GM11168 (cell line): ENCODE results near the gene FGD4.

Experiments used
- in situ Hi-C: fragments of 300-500 bp; cut with MboI; formaldehyde crosslinking; loops from one replicate; pipeline ENCODE4 v1.12.0; 2022; ENCODE audit warnings: low sequenced_read_pairs; ENCODE audit not compliant: unreplicated experiment

FGD4 gene

DNA sequence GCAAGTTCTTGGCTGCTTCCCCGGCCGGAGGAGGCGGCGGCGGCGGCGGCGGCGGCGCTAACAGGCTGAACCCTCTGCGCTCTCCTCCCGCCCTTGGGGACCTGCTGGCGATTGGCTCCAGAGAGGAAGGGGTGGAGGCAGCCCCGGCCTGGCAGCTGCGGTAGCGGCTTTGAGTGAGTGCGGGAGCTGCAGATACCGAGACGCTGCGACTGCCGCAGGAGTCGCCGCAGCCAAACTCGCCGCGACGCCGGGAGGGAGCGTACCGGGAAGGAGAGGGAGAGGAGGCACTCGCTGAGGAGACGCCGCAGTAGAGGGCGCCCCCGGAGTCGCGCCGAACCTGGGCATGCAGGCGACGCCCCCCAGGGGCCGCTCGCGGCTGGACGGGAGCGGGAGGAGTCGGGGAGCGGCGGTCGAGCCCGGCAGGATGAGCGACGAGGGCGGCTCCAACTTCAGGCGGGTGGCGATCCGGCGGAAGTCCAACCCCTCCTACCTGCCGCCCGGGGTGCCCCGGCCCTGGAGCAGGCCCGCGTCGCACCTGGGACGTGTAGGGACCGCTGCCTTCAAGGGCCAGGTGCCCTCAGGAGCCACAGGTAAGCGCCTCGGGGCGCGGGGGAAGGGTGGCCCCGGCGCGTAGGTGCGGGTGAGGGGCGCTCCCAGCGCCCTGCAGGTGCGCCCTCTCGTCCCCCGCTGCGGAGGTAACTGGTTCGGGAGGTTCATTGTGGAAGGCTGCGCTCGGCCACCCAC, at the start of gene FGD4:
TSS of gene FGD4 (plus strand) at position 189 of the 744 bp plus-strand sequence.
- in situ Hi-C loops: no loop called here

DNA sequence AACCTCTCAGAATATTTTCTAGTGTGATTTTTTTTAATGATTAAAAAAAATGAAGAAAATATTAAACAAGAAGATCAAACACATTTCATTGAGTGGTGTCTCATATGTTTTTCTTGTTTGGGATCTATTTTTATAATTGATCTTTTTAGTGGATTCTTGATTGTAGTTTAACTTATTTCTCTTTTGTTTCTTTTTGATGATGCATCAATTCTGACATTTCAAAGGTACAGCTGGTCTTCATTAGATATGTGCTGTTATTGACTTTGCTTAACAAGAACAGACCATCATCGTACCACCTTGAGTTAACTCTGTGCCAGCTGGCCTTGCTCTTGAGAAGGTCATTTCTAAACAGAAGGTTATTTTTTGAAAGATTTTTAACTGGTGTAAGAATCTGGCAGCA, 45.8 kb upstream of the FGD4 start:
- in situ Hi-C loops: no loop called here

DNA sequence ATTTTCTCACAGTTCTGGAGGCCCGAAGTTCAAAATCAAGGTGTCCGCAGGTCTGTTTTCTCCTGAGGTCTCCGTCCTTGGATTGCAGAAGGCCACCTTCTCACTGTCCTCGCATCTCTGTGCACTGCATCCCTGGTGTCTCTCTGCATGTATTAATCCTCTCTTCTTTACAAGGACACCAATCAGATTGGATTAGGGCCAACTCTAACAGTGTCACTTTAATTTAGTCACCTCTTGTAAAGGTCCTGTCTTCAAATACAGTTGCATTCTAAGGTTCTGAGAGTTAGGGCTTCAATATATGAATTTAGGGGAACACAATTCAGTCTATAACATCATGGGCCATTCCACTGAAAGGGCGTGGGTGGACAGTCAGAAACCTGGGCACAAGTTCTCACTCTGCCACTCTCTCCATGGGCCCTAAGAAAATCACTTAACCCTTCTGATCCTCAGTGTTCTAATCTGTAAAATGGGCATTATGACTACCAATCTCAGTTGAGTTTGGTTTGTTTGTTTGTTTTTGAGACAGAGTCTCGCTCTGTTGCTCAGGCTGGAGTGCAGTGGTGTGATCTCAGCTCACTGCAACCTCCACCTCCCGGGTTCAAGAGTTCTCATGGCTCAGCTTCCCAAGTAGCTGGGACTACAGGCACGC, 41.6 kb upstream of the FGD4 start:
- in situ Hi-C loops: no loop called here

DNA sequence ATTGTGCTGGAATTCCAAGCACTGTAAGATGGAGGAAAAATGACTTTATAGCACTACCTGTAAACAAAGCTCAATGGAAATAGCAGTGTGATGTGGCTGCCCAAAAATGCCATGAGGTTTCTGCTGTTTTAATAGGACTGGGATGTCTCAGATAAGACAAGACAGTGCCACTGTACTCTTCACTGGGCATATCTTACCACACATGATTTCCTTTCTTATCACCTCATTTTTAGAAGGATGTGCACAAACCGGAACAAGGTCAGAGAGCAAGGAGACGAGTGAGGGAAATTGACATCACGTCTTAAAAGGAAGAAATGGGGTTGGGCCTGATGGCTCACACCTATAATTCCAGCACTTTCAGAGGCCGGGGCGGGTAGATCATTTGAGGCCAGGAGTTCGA, 38.4 kb upstream of the FGD4 start:
- in situ Hi-C loops: no loop called here

DNA sequence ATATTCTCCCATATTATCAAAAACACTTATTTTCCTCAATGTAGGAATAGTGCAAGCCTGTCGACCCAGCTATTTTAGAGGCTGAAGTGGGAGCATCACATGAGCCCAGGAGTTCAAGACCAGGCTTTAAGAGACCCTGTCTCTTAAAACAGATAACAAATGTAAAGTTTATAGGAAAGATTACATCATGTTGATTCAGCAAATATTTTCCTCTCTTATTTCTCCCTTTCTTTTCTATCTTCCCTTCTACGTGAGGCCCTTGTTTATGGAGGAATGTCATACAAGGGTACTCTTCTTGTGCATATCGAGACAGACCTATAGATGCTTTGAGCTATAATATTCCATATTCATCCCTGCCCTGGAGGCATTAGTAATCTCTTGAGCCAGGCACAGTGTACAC, 36.5 kb upstream of the FGD4 start:
- in situ Hi-C loops: no loop called here

DNA sequence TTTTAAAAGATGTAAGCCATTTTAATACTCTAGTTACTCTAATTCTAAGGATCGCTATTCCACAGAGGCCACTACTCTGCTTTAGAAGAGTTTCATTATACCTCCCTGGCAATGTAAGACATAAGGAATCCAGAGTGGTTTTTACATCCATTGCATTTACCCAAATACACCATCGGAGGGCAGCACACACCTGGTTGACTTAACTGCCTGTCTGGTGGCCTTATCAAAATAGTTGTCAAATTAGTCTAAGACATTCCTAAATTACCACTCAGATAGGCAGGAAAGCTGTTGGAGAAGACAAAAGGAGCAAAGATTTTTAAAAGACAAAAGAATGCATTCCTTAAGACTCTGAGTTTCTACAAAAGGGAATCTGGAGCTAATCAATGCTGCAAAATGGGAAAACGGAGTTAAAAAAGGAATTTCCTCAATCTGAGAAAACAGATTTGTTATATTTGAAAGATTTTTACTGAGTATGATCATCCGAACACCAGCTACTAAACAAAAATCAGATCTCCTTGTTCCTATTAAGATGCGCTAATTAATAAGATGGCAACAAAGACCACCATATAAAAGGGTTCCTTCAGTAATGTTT, 33.8 kb upstream of the FGD4 start:
- in situ Hi-C loops: no loop called here

DNA sequence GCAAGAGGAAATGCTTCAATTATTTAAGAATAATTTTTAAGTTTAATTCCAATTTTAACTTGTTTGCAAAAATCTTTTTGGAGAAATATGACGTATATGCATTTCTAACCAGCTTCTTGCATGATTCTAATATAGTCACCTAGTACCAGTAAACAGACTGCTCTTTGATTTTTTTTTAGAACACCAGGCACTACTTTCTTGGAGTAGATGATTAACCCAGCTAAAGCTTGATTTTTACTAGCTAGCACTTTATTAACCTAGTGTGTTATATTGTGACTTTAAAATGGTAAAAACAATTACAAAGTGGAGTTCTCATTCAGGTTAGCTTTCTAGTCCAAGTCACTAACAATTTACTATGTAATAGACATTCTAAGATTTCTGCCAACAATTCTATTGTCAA, 32.6 kb upstream of the FGD4 start:
- in situ Hi-C loops: no loop called here

DNA sequence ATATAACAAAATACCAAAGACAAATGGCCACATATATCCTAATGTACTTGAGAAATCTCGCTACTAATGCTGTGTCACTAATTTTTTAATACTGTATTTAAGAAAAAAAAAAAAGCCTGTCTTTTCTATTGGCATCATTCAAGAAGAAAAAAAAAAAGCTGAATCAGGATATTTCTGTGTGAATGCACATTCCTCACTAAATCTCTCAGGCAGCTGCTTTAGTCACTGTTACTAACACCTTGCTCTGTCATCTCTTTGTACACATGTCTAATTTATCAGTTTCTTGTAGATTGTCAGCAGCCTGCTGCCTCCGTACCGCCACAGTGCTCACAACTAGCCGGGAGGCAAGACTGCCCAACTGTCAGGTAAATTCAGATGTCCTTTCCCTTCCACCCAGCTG, 32.0 kb upstream of the FGD4 start:
- in situ Hi-C loops: no loop called here

DNA sequence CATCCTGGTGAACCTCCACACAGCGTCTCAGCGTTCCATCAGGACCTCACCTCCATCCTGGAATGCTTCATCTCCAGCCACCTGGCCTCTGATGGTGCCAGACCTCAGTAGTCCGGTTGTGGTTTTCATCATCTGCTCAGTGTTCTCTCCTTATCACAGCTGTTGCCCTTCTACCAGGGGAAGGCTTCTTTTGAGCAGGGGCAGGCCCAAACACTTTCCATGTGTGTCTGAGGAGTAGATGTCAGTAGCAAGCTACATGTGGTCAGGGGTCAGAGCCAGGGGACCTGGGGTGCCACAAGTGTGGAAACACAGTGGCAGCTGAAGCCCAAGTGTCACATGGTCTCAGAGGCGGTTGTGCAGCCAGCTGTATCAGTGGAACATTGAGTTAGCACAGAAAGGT, 30.2 kb upstream of the FGD4 start:
- in situ Hi-C loops: no loop called here

DNA sequence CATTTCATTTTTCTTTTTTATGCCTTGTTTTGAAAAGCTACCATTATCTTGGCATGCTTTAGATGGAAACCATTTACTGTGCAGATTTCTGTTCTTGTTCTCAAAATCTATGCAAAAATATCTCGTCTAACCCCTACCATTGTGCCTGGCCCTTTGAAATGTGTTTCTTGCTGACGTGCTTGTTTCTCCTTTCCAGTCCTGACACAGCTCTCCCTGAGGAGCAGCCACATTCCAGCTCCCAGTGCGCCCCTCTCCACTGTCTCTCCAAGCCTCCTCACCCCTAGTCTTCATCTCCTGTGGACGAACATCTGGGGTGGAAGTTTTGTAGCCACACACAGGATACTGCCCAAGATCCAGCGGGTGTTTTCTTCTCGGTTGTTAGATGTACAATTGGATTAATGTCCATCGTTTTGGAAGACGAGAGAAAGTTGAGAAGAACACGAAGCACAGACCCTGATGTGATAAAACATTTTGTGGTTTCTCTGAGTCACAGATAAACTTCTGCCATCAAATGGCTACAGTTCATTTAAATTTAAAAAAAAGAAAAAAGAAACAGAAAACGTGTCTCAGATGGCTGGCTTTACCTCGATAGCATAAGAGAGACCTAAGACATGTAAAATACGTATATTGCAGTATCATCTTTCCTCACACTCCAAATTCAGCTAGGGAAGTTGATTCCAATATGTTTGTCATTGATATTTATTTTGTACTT, 21.9 kb upstream of the FGD4 start:
- in situ Hi-C loops: no loop called here

DNA sequence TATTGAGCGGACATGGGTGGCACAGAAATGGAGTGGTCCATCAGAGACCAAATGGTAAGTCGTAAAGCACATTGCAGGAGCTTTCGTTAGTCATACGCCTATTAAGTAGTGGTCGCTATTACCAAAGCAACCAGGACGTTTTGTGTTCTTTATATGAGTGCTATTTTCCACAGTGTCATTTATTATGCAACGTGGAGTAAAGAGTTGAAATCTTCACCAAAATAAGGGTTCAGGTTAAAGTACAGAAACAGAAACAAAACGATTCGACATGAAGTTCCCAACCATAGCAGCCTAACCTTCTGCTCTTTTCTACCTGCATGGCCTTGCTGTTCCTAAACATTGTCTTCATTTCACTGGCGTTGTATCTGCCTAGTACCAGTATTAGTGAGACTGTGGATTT, 20.1 kb upstream of the FGD4 start:
- in situ Hi-C loops: no loop called here

DNA sequence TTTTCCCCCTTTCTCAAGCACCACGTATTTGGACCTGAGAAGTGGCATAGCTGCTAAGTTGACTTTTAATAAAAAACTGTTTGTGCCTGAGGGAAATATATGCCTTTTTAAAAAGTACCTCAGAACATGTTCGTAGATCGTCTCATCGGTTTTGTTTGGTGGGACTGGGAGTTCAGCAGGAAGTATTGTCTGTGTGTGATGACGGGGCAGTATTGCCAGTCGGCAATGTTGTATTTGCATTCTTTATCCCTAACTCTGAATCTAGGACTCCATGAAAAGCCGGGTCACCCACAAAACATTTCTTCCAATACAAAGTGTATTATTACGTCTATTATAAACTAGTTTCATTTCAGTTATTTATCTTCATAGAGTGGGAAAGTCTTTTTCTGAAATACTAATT, 19.7 kb upstream of the FGD4 start:
- in situ Hi-C loops: no loop called here

DNA sequence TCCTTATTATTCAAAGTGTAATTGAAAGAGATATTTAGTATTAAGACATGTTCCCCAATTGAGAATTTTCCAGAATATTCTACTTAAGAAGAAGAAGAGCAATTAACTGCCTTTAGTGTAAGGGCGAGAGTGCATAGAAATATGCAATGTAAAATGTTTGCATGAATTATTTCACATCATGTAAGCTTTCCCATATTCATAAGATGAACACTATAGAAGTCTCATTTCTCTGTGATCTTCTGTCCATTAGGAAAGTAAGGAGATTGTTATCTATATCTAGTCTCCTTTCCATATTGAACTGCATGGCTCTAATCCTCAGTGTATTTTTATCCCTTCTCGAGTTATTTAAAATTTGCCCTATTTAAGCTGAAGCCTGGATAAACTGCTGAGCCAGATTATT, 17.1 kb upstream of the FGD4 start:
- in situ Hi-C loops: no loop called here

DNA sequence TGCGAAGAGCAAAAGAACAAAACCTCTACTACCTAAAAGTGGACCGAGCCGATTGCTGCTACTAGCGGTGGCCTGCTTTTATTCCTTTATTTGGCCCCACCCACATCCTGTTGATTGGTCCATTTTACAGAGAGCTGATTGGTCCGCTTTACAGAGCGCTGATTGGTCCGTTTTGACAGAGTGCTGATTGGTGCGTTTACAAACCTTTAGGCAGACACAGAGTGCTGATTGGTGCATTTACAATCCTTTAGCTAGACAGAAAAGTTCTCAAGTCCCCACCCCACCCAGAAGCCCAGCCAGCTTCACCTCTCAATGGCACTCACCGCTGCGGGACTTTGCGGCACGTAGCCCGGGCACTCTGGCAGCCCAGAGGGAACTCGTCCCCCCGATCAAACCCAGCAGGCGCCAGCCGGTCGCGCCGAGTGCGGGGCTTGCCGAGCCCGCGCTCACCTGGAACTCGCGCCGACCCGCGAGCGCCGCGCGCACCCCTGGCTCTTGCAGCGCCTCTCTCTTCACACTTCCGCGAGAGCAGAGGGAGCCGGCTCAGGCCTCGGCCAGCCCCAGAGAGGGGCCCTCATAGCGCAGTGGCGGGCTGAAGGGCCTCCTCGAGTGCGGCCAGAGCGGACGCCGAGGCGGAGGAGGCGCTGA, 8.7 kb upstream of the FGD4 start:
- in situ Hi-C loops: no loop called here

DNA sequence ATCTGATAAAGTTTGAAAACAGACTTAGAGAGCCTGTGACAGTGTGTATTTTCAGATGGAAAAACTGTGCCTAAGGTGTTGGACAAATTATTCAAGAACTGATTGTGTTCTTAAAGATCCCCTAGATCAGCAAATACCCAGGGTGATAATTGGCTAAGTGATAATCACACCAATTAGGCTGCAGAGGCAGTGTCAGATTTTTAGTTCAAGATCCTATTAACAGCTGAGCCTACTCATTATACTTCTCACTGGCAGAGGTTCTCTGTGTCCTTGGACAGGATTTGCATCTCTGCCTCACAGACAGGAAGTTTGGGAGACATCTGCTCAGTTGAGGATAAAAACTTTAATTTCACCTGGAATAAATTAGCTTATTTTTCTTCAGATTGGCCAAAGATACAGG, 4.3 kb upstream of the FGD4 start:
- in situ Hi-C loops: no loop called here

DNA sequence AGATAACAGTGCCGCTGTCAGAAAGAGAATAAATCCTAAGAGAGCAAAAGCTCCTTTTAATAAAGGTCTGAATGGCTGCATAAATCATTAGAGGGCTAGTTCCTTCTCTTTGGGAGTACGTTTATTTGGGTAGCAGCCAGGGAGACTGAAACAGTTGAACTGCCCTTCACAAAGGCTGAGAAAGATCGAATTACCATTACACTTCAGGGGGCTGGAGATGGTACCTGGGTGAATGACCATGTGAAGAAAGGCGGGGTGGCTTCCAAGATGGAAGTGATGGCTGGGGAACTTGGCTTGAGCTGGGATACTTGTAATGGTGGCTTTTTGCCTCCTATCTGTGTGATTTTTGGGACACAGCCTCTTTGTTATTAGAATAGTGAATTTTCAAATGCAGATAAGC, 1.7 kb upstream of the FGD4 start:
- in situ Hi-C loops: no loop called here

DNA sequence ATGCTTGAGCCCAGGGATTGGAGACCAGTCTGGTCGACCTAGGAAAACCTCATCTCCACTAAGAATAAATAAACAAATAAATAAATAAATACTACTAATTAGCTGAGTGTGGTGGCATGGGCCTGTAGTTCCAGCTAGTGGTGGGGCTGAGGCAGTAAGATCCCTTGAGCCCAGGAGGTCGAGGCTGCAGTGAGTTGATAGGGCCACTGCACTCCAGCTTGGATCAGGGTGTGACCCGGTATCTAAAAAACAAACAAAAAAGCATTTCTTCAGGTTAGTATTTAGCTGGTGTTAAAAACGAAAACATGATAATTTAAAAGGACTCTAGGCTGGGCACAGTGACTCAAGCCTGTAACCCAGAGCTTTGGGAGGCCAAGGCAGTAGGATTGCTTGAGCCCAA, 1.2 kb upstream of the FGD4 start:
- in situ Hi-C loops: no loop called here

DNA sequence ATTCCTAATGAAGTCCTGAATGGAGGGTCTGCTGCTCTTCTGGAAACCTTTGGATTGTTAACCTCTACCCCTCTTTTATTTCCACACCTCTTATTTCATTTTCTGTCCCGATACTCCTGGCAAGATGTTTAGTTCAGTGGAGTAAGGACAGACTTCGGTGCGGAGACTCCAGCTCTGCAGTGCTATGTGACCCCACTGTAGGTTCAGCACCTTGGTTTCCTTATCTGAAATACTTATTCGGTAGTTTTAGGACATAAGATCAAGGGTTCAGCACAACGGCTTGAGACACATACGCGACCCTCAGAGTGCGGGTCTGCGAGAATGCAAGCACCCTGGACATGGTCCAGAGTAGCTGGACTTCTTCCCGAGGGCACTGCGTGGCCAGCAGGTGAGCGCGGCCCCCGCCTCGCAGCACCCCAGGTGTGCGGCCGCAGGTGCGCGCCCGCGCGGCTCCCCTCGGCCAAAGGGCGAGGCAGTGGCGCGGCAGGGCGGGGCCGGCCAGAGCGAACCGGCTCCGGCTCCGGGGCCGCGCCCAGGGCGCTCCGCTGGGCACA, 465 bp upstream of the FGD4 start:
- in situ Hi-C loops: no loop called here

DNA sequence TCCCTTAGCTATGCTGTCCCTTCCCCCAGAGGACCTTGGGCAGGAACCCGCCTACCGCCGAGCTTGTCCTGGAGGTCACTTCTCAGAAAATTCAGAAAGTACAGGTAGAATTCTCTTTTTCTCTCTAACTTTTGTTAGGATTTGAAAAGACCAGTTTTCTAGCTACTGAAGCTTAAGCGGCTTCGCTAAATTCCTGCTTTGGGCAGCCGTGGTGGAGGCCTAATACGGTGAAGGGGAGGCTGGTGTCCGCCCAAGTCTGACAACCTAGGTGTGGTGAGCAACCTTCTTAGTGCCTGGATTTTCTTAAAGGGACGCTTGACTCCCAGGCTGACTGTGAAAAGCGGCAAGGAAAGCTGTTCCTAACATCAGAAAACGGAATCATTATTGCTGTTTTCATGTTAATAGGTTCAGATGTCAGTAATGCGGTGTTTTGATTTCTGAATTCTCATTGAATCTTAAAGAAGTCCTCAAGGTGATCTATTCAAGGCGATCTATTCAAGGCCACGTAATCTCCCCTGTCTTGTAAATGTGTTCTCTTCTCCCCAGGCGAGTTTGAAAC, 835 bp downstream of the FGD4 start:
- in situ Hi-C loops: no loop called here

DNA sequence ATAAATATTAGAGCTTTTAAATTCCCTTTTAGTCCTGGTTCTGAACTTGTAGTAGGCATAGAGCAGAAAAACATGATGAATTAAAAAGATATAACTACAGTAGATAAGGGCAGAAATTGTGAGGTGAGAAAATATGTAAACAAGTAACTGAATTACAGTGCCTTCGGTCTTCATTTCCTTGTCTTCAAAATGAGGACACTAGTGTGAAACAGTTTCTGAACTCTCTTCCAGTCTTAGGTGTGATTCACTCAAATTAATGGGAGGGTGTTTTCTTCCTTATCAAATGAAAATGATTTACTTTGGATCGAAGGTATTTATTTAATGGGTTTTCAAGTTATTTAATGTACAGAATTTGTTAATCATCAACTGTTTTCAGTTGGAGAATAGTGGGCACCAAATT, 1.5 kb downstream of the FGD4 start:
- in situ Hi-C loops: no loop called here
